Activated T-helper 1 cell treated with anti-CD3 and anti-CD28 coated beads, Interleukin-12 subunit alpha, Interleukin-12 subunit beta, Interleukin-2, Interleukin-4 antibody, amounts not matched to agents 30 ng/mL and 10 ng/mL and 1 ng/mL, durations not matched to agents 14 hours and 24 hours and 36 hours (primary cell): ENCODE measurements around the gene EPOP. TPM values are rescaled to one million over a fixed set of nuclear protein-coding genes. Genes with fewer than 3 reads are reported as not detected.
A peak's percentile ranks its signal among the peaks of the same experiment; 100 is the strongest.

Experiments used
- DNase-seq: peaks from one replicate; pipeline ENCODE4 v3.0.0; 2021; ENCODE audit warnings: low spot score
- H3K27ac Mint-ChIP-seq: one replicate; pipeline ENCODE4 v1.8.0; 2021; ENCODE audit warnings: mild to moderate bottlenecking, mixed read lengths
- H3K27me3 Mint-ChIP-seq: one replicate; pipeline ENCODE4 v1.8.0; 2022; ENCODE audit warnings: mild to moderate bottlenecking, moderate library complexity, mixed read lengths; ENCODE audit not compliant: insufficient read depth
- H3K36me3 Mint-ChIP-seq: one replicate; pipeline ENCODE4 v1.8.0; 2021; ENCODE audit warnings: low read depth, mixed read lengths
- H3K4me1 Mint-ChIP-seq: one replicate; pipeline ENCODE4 v1.8.0; 2021; ENCODE audit warnings: low read depth, mixed read lengths
- H3K4me3 Mint-ChIP-seq: one replicate; pipeline ENCODE4 v1.8.0; 2021; ENCODE audit warnings: mild to moderate bottlenecking, moderate library complexity, mixed read lengths
- H3K9me3 Mint-ChIP-seq: one replicate; pipeline ENCODE4 v1.8.0; 2021; ENCODE audit warnings: mixed read lengths
- intact Hi-C: fragments of 100-400 bp; cut with micrococcal nuclease; formaldehyde crosslinking; loops from one replicate; pipeline ENCODE4 v1.15.1; 2024
- total RNA-seq: library from RNA; stranded (reverse); gene quantifications from 2 replicates; pipeline ENCODE4 v1.2.3, GENCODE V29; 2022

The EPOP gene
- 56.5 and 58.8 TPM in 2 replicates for total RNA-seq

GRCh38 chr17:38674749-38675615 is at the start of gene EPOP:
TSS of gene EPOP (minus strand) at chr17:38674957. CDS start at chr17:38674495, 462 bp downstream.
- DNase-seq, result peak; percentile 90
- Mint-ChIP-seq H3K27ac (peak within 1 kb of the TSS; percentile 86), H3K27me3 (peaks cover 22% of the 10 kb centered on the region), H3K4me1 (peaks cover 45% of the 10 kb centered on the region), H3K36me3 (peaks cover 13% of the 10 kb centered on the region), H3K9me3 (no peaks in the 10 kb centered on the region), H3K4me3 (peak within 1 kb of the TSS; percentile 71)
- intact Hi-C loops, result loop anchor here (5.0 kb wide), 1 partner anchor 477 kb away; the partner anchor contains the start of gene PLXDC1

- Mint-ChIP-seq H3K4me3 (no peak overlapping the region), H3K4me1 (peaks cover 15% of the 10 kb centered on the region), H3K27ac (no peak overlapping the region), H3K36me3 (peaks cover 33% of the 10 kb centered on the region), H3K27me3 (no peaks in the 10 kb centered on the region), H3K9me3 (no peaks in the 10 kb centered on the region)
- intact Hi-C loops, result no loop called here
- no peak for DNase-seq
Measured at GRCh38 chr17:38721802-38722201, 47.0 kb upstream of the EPOP start.

DNA sequence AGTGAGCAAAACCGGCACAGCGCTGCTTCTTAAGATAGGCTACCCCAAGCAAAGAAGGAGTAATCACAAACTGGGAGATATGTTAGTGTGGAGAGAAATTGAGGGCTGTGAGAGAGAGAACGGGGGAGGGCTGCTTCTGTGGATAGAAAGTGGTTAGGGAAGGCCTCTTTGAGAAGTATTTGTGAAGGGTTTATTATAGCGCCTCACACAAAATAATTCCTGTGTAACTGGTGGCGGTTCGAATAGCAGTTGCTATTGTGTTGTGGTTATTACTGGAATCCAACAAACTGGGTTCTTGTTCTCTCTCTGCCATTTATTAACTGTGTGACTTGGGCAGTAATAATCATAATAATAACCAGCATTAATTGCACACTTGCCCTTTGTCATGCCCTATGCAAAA is 46.2 kb upstream of the EPOP start:
- Mint-ChIP-seq H3K9me3 (no peaks in the 10 kb centered on the region), H3K4me1 (peaks cover 10% of the 10 kb centered on the region), H3K27me3 (no peaks in the 10 kb centered on the region), H3K36me3 (peaks cover 35% of the 10 kb centered on the region), H3K4me3 (no peak overlapping the region), H3K27ac (no peak overlapping the region)
- no peak for DNase-seq
- intact Hi-C loops, result no loop called here

DNA sequence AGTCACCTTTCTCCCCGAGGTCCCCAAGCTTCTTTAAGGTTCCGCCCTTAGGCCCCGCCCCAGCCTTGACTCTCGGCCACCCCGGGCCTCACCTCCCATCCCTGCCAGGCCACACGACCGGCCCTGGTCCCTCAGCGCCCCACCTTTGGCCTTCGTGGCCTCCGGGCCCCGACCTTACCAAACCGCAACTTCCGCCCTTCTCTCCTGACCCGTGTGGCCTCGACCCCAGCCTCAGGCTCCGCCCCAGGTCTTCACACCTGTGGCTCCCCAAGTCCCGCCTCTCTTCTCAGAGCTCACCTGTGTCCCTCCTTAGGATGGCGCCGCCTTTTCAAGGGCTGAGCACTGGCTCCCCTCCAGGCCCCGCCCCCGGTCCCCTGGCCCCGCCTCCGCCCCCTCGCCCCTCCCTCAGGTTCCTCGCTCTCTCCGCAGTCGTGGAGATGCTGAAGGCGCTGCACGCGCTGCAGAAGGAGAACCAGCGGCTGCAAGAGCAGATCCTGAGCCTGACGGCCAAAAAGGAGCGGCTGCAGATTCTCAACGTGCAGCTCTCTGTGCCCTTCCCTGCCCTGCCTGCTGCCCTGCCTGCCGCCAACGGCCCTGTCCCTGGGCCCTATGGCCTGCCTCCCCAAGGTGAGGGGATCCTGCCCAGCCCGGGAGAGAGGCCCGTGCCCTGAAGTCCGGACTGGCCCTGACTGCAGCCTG is 45.3 kb upstream of the EPOP start:
- Mint-ChIP-seq H3K9me3 (no peaks in the 10 kb centered on the region), H3K4me1 (peaks cover 18% of the 10 kb centered on the region), H3K27ac (no peak overlapping the region), H3K36me3 (peaks cover 43% of the 10 kb centered on the region), H3K27me3 (no peaks in the 10 kb centered on the region), H3K4me3 (no peak overlapping the region)
- no peak for DNase-seq
- intact Hi-C loops, result no loop called here

DNA sequence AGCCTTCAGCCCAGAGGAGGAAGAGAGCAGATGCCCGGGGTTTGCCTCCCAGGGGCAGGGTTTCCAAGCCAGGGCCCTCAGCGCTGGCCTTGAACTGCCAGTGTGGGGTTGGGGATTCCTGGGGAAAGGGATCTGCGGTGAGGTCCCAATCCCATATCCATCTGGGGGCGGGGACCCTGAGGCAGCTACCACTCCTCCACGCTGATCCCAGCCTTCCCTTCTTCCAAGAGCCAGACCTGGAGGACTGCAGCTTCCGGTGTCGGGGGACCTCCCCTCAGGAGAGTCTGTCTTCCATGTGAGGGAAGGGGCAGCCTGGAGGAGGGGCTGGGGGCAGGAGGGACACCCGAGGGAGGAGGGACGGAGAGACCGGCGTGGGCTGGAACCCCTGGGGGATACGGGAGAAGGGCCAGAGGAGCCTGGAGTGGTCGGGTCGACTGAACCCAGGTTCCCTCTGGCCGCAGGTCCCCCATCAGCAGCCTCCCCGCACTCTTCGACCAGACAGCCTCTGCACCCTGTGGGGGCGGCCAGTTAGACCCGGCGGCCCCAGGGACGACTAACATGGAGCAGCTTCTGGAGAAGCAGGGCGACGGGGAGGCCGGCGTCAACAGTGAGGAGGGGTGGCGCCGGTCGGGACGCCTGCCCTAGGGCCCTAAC is 44.7 kb upstream of the EPOP start:
- Mint-ChIP-seq H3K4me3 (no peak overlapping the region), H3K27me3 (no peaks in the 10 kb centered on the region), H3K4me1 (peaks cover 23% of the 10 kb centered on the region), H3K36me3 (peaks cover 42% of the 10 kb centered on the region), H3K9me3 (no peaks in the 10 kb centered on the region), H3K27ac (no peak overlapping the region)
- intact Hi-C loops, result no loop called here
- no peak for DNase-seq

- Mint-ChIP-seq H3K9me3 (no peaks in the 10 kb centered on the region), H3K27me3 (no peaks in the 10 kb centered on the region), H3K4me1 (peaks cover 32% of the 10 kb centered on the region), H3K4me3 (no peak overlapping the region), H3K27ac (peak overlapping the region; percentile 79), H3K36me3 (peaks cover 48% of the 10 kb centered on the region)
- intact Hi-C loops, result no loop called here
- no peak for DNase-seq
Measured at GRCh38 chr17:38717139-38717745, 42.5 kb upstream of the EPOP start.

DNA sequence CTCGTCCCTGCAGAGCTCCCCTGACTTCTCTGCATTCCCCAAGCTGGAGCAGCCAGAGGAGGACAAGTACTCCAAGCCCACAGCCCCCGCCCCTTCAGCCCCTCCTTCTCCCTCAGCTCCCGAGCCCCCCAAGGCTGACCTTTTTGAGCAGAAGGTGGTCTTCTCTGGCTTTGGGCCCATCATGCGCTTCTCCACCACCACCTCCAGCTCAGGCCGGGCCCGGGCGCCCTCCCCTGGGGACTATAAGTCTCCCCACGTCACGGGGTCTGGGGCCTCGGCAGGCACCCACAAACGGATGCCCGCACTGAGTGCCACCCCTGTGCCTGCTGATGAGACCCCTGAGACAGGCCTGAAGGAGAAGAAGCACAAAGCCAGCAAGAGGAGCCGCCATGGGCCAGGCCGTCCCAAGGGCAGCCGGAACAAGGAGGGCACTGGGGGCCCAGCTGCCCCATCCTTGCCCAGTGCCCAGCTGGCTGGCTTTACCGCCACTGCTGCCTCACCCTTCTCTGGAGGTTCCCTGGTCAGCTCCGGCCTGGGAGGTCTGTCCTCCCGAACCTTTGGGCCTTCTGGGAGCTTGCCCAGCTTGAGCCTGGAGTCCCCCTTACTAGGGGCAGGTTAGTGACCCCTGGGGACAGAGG is 41.7 kb upstream of the EPOP start:
- Mint-ChIP-seq H3K4me3 (no peak overlapping the region), H3K9me3 (no peaks in the 10 kb centered on the region), H3K27ac (peak overlapping the region; percentile 79), H3K36me3 (peaks cover 51% of the 10 kb centered on the region), H3K27me3 (no peaks in the 10 kb centered on the region), H3K4me1 (peaks cover 35% of the 10 kb centered on the region)
- intact Hi-C loops, result no loop called here
- no peak for DNase-seq

DNA sequence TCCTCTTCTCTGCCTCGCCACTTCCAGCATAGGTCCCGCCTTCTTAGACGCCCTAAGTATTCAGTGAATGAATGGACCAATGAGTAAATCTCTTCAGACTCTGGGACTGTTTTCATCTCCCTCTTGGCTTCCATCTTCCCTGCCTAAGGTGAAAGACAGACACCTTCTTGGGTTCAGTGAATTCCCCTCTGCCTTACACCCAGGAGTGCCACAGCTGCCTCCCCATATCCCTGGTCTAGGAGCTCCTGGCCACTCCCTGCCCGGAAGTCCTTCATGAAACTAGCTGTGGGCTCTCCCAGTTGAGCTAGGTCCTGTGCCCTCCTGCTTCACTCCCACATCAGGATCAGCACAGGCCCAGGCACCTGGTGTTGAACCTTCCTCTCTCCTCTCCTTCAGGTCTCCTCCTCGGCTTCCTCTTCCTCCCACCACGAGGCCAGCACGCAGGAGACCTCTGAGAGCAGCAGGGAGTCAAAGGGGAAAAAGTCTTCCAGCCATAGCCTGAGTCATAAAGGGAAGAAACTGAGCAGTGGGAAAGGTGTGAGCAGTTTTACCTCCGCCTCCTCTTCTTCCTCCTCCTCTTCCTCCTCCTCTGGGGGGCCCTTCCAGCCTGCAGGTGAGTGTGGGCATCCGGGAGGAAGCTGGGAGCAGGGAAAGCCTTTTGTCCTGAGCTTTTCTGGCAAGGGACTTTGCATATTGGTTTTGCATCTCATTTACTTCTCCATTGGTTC is 40.6 kb upstream of the EPOP start:
- H3K27ac Mint-ChIP-seq, result peak overlapping the region; percentile 88
- H3K4me1 Mint-ChIP-seq, result peaks cover 46% of the 10 kb centered on the region
- H3K36me3 Mint-ChIP-seq, result peaks cover 48% of the 10 kb centered on the region
- H3K27me3 Mint-ChIP-seq, result no peaks in the 10 kb centered on the region
- H3K9me3 Mint-ChIP-seq, result no peaks in the 10 kb centered on the region
- intact Hi-C loops, result loop anchor here (1.0 kb wide), 1 partner anchor 9 kb away; no protein-coding TSS in a partner anchor
- no peak for DNase-seq
- peak overlapping the region; percentile 34 for H3K4me3 Mint-ChIP-seq

DNA sequence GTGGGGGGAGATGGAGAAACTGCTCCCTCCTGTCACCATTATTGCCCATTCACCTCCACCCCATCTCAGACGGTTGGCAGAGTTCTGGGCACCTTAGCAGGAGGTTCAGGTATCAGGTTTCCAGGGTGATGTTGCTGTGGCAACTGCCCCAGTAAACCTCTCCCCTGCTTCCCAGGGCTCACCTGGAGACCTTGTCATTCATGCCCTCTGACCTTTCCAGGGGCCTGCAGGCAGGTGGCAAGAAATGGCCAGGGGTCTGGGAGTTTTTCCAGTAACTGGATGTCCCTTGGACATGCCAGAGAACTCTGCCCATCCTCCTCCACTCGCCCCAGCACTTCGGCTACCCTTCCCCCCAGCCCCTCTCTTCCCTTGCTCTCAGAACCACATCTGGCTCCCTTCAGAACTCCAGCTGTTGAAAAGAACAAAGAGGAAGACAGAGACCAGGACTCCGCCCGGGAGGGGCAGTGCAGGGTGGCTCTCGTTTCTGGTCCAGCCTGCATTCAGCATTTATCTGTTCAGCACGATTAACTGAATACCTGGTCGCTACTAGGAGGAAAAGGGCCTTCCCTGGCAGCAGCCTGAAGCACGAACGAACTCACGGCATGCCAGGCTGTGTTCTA is 38.8 kb upstream of the EPOP start:
- Mint-ChIP-seq H3K27ac (peak overlapping the region; percentile 29), H3K4me1 (peaks cover 55% of the 10 kb centered on the region), H3K4me3 (no peak overlapping the region), H3K27me3 (no peaks in the 10 kb centered on the region), H3K36me3 (peaks cover 54% of the 10 kb centered on the region), H3K9me3 (no peaks in the 10 kb centered on the region)
- intact Hi-C loops, result no loop called here
- DNase-seq, result no peak

- Mint-ChIP-seq H3K27me3 (no peaks in the 10 kb centered on the region), H3K36me3 (peaks cover 55% of the 10 kb centered on the region), H3K9me3 (no peaks in the 10 kb centered on the region), H3K27ac (no peak overlapping the region), H3K4me1 (peaks cover 62% of the 10 kb centered on the region), H3K4me3 (no peak overlapping the region)
- DNase-seq, result no peak
- intact Hi-C loops, result no loop called here
Measured at GRCh38 chr17:38712593-38712992, 37.8 kb upstream of the EPOP start.

GRCh38 chr17:38711792-38712571 is 37.2 kb upstream of the EPOP start:
- no peaks in the 10 kb centered on the region for H3K9me3 Mint-ChIP-seq
- H3K4me3 Mint-ChIP-seq, result no peak overlapping the region
- DNase-seq, result no peak
- intact Hi-C loops, result no loop called here
- peaks cover 60% of the 10 kb centered on the region for H3K36me3 Mint-ChIP-seq
- H3K4me1 Mint-ChIP-seq, result peaks cover 69% of the 10 kb centered on the region
- H3K27me3 Mint-ChIP-seq, result no peaks in the 10 kb centered on the region
- H3K27ac Mint-ChIP-seq, result peak overlapping the region; percentile 40
